ACC112 (cell line): ENCODE results near the gene SPOCK1.

Experiments used
- H2AFZ ChIP-seq: fragments of 200-600 bp; sonication (generic); one replicate; pipeline ENCODE4 v1.6.0; 2017; ENCODE audit warnings: antibody characterized with exemption, low read length; ENCODE audit not compliant: unreplicated experiment
- H3K27ac ChIP-seq: fragments of 200-600 bp; sonication (generic); 2 replicates; pipeline ENCODE4 v1.5.1; 2014; ENCODE audit warnings: low read depth, mild to moderate bottlenecking, antibody characterized with exemption, low read length, moderate library complexity
- H3K27me3 ChIP-seq: fragments of 200-600 bp; sonication (generic); 2 replicates; pipeline ENCODE4 v1.6.1; 2014; ENCODE audit warnings: mild to moderate bottlenecking, antibody characterized with exemption, low read length, moderate library complexity, mixed read lengths; ENCODE audit not compliant: insufficient read depth
- H3K36me3 ChIP-seq: fragments of 200-600 bp; sonication (generic); 2 replicates; pipeline ENCODE4 v1.6.1; 2016; ENCODE audit warnings: mild to moderate bottlenecking, antibody characterized with exemption, low read length, moderate library complexity, mixed read lengths; ENCODE audit not compliant: insufficient read depth
- H3K4me1 ChIP-seq: fragments of 200-600 bp; sonication (generic); one replicate; pipeline ENCODE4 v1.6.1; 2016; ENCODE audit warnings: low read length, mixed read lengths; ENCODE audit not compliant: insufficient read depth, unreplicated experiment, control insufficient read depth
- H3K4me3 ChIP-seq: fragments of 200-600 bp; sonication (generic); 2 replicates; pipeline ENCODE4 v1.5.1; 2014; ENCODE audit warnings: mild to moderate bottlenecking, low read depth, low read length
- H3K79me2 ChIP-seq: fragments of 200-600 bp; sonication (generic); one replicate; pipeline ENCODE4 v1.6.0; 2016; ENCODE audit warnings: low read length; ENCODE audit not compliant: control insufficient read depth, unreplicated experiment, insufficient read depth

The SPOCK1 gene

GRCh38 chr5:137492331-137492730 lies 6.8 kb downstream of the SPOCK1 start:
- Histone ChIP-seq H2AFZ (no peak overlapping the region), H3K27ac (peak overlapping the region; percentile 51), H3K79me2 (peaks cover 27% of the 10 kb centered on the region), H3K27me3 (no peaks in the 10 kb centered on the region), H3K4me1 (peaks cover 44% of the 10 kb centered on the region), H3K36me3 (no peaks in the 10 kb centered on the region), H3K4me3 (no peak overlapping the region)

DNA sequence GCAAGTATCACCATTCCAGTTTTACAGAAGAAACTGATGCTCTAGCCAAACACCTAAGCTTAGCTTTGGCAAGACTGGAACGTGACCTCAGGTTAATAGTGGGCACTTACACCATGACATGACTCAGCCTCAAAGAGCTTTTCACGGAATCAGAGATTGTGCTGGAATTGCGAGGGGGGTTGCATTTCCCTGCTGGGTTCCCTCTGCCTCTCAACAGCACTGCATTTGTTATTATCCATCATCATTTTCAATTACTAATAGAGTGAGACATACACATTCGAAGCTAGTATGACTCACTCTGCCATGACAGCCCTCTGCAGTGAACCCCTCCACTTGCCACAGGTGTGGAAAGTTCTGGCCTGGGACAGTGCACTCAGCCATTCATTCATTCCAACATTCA lies 8.0 kb downstream of the SPOCK1 start:
- H3K4me1 ChIP-seq = peaks cover 54% of the 10 kb centered on the region
- H3K27ac ChIP-seq = peak overlapping the region; percentile 32
- no peaks in the 10 kb centered on the region for H3K36me3 ChIP-seq
- no peak overlapping the region for H2AFZ ChIP-seq
- H3K27me3 ChIP-seq = no peaks in the 10 kb centered on the region
- H3K79me2 ChIP-seq = peaks cover 29% of the 10 kb centered on the region
- no peak overlapping the region for H3K4me3 ChIP-seq

GRCh38 chr5:137490591-137490990 lies 8.5 kb downstream of the SPOCK1 start:
- no peak overlapping the region for H2AFZ ChIP-seq
- H3K4me1 ChIP-seq = peaks cover 53% of the 10 kb centered on the region
- no peaks in the 10 kb centered on the region for H3K36me3 ChIP-seq
- H3K4me3 ChIP-seq = no peak overlapping the region
- H3K79me2 ChIP-seq = peaks cover 29% of the 10 kb centered on the region
- peak overlapping the region; percentile 32 for H3K27ac ChIP-seq
- H3K27me3 ChIP-seq = no peaks in the 10 kb centered on the region

DNA sequence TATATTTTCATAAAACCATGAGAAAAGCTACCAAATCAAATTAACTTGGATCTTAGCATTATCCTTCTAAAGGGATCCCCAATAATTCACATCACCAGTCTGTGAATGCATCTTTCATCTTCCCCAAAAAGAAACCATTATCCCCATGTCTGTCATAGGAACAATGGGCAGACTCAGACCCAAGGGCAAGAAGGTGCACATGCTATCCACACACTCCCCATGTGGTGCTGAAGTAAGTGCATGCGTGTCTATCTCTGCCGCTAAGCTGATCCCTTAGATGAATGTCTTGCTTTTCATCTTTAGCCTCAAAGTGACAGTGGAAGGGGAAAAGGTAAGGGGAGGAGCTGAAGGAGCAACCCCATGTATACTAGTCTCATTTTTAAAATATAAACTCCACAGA lies 10.2 kb downstream of the SPOCK1 start:
- Histone ChIP-seq H3K4me3 (no peak overlapping the region), H2AFZ (no peak overlapping the region), H3K27ac (no peak overlapping the region), H3K79me2 (peaks cover 22% of the 10 kb centered on the region), H3K27me3 (no peaks in the 10 kb centered on the region), H3K36me3 (no peaks in the 10 kb centered on the region), H3K4me1 (peaks cover 42% of the 10 kb centered on the region)

- Histone ChIP-seq H3K79me2 (peaks cover 22% of the 10 kb centered on the region), H2AFZ (no peak overlapping the region), H3K36me3 (no peaks in the 10 kb centered on the region), H3K4me1 (peaks cover 42% of the 10 kb centered on the region), H3K4me3 (no peak overlapping the region), H3K27me3 (no peaks in the 10 kb centered on the region), H3K27ac (no peak overlapping the region)
These were observed 10.6 kb downstream of the SPOCK1 start for GRCh38 chr5:137488516-137488915.

GRCh38 chr5:137487600-137487999 lies 11.5 kb downstream of the SPOCK1 start:
- peaks cover 22% of the 10 kb centered on the region for H3K79me2 ChIP-seq
- H3K27me3 ChIP-seq = no peaks in the 10 kb centered on the region
- no peak overlapping the region for H2AFZ ChIP-seq
- peak overlapping the region; percentile 83 for H3K27ac ChIP-seq
- H3K4me1 ChIP-seq = peaks cover 39% of the 10 kb centered on the region
- no peaks in the 10 kb centered on the region for H3K36me3 ChIP-seq
- H3K4me3 ChIP-seq = no peak overlapping the region

GRCh38 chr5:137486707-137487106 lies 12.4 kb downstream of the SPOCK1 start:
- peaks cover 22% of the 10 kb centered on the region for H3K79me2 ChIP-seq
- H3K36me3 ChIP-seq = no peaks in the 10 kb centered on the region
- no peak overlapping the region for H2AFZ ChIP-seq
- no peak overlapping the region for H3K4me3 ChIP-seq
- peak overlapping the region; percentile 83 for H3K27ac ChIP-seq
- H3K4me1 ChIP-seq = peaks cover 31% of the 10 kb centered on the region
- H3K27me3 ChIP-seq = no peaks in the 10 kb centered on the region

GRCh38 chr5:137481596-137481995 lies 17.5 kb downstream of the SPOCK1 start:
- H3K27ac ChIP-seq = no peak overlapping the region
- peaks cover 2% of the 10 kb centered on the region for H3K79me2 ChIP-seq
- peaks cover 4% of the 10 kb centered on the region for H3K4me1 ChIP-seq
- no peaks in the 10 kb centered on the region for H3K27me3 ChIP-seq
- H2AFZ ChIP-seq = no peak overlapping the region
- H3K4me3 ChIP-seq = no peak overlapping the region
- no peaks in the 10 kb centered on the region for H3K36me3 ChIP-seq

GRCh38 chr5:137478043-137478442 lies 21.1 kb downstream of the SPOCK1 start:
- Histone ChIP-seq H2AFZ (no peak overlapping the region), H3K4me1 (no peaks in the 10 kb centered on the region), H3K27me3 (no peaks in the 10 kb centered on the region), H3K27ac (no peak overlapping the region), H3K79me2 (peaks cover 2% of the 10 kb centered on the region), H3K36me3 (no peaks in the 10 kb centered on the region), H3K4me3 (no peak overlapping the region)

GRCh38 chr5:137470921-137471220 lies 28.3 kb downstream of the SPOCK1 start:
- Histone ChIP-seq H3K4me1 (peaks cover 32% of the 10 kb centered on the region), H2AFZ (no peak overlapping the region), H3K79me2 (no peaks in the 10 kb centered on the region), H3K27me3 (no peaks in the 10 kb centered on the region), H3K4me3 (peak overlapping the region; percentile 3; the same call in 1 of the 2 replicates), H3K27ac (peak overlapping the region; percentile 64), H3K36me3 (no peaks in the 10 kb centered on the region)

GRCh38 chr5:137470111-137470920 lies 28.8 kb downstream of the SPOCK1 start:
- peaks cover 32% of the 10 kb centered on the region for H3K4me1 ChIP-seq
- H3K27ac ChIP-seq = peak overlapping the region; percentile 89
- peaks cover 2% of the 10 kb centered on the region for H3K79me2 ChIP-seq
- H2AFZ ChIP-seq = no peak overlapping the region
- H3K27me3 ChIP-seq = no peaks in the 10 kb centered on the region
- no peaks in the 10 kb centered on the region for H3K36me3 ChIP-seq
- H3K4me3 ChIP-seq = peak overlapping the region; percentile 42; the same call in 1 of the 2 replicates
